GM23338 (cell line): ENCODE results near the gene PCA3. TPM values are rescaled to one million over a fixed set of nuclear protein-coding genes. Genes with fewer than 3 reads are reported as not detected.

Experiments used
- ATAC-seq: fragments of 200-7000 bp; cut with Tn5 transposase; 3 replicates; pipeline ENCODE4 v1.9.1; 2020
- DNase-seq: peaks from one replicate; pipeline ENCODE4 v3.0.0-alpha.2; 2015; ENCODE audit warnings: low spot score
- H2AFZ ChIP-seq: fragments of 200-600 bp; sonication (generic); 2 replicates; pipeline ENCODE4 v1.8.0; 2016; ENCODE audit warnings: antibody characterized with exemption, mild to moderate bottlenecking, moderate library complexity
- H3F3A ChIP-seq: fragments of 200-600 bp; sonication (generic); replicated peaks from 2 replicates; pipeline ENCODE4 v1.8.0; 2017; ENCODE audit warnings: antibody characterized with exemption, mixed run types, low read depth
- H3K27ac ChIP-seq: fragments of 200-600 bp; sonication (generic); 2 replicates; pipeline ENCODE4 v1.6.1; 2016; ENCODE audit warnings: low read depth
- H3K27me3 ChIP-seq: fragments of 200-600 bp; sonication (generic); 2 replicates; pipeline ENCODE4 v1.8.0; 2016; ENCODE audit warnings: mild to moderate bottlenecking, mixed run types, moderate library complexity; ENCODE audit not compliant: insufficient read depth
- H3K36me3 ChIP-seq: fragments of 200-600 bp; sonication (generic); 2 replicates; pipeline ENCODE4 v1.8.0; 2016; ENCODE audit warnings: mild to moderate bottlenecking; ENCODE audit not compliant: insufficient read depth
- H3K4me1 ChIP-seq: fragments of 200-600 bp; sonication (generic); 2 replicates; pipeline ENCODE4 v1.8.0; 2016; ENCODE audit warnings: mild to moderate bottlenecking, moderate library complexity; ENCODE audit not compliant: insufficient read depth
- H3K4me2 ChIP-seq: fragments of 200-600 bp; sonication (generic); 2 replicates; pipeline ENCODE4 v1.7.1; 2017; ENCODE audit warnings: mixed run types
- H3K4me3 ChIP-seq: fragments of 200-600 bp; sonication (generic); 2 replicates; pipeline ENCODE4 v1.6.1; 2016; ENCODE audit warnings: mixed run types
- H3K79me2 ChIP-seq: fragments of 200-600 bp; sonication (generic); replicated peaks from 2 replicates; pipeline ENCODE4 v1.8.0; 2017; ENCODE audit warnings: mild to moderate bottlenecking; ENCODE audit not compliant: insufficient read depth
- H3K9me2 ChIP-seq: fragments of 200-600 bp; sonication (generic); 2 replicates; pipeline ENCODE4 v1.8.0; 2017; ENCODE audit not compliant: insufficient read depth
- H4K20me1 ChIP-seq: fragments of 200-600 bp; sonication (generic); replicated peaks from 2 replicates; pipeline ENCODE4 v1.8.0; 2017; ENCODE audit warnings: mild to moderate bottlenecking; ENCODE audit not compliant: insufficient read depth
- H3K27ac Mint-ChIP-seq: 2 replicates; pipeline ENCODE4 v1.8.0; 2020; ENCODE audit warnings: inconsistent platforms, mild to moderate bottlenecking, moderate library complexity, mixed read lengths
- H3K27me3 Mint-ChIP-seq: 3 replicates; pipeline ENCODE4 v1.8.0; 2022; ENCODE audit warnings: low read depth, mild to moderate bottlenecking, moderate library complexity, mixed read lengths, inconsistent platforms; ENCODE audit not compliant: insufficient read depth, poor library complexity
- H3K36me3 Mint-ChIP-seq: 3 replicates; pipeline ENCODE4 v1.8.0; 2021; ENCODE audit warnings: low read depth, mild to moderate bottlenecking, inconsistent platforms, moderate library complexity, mixed read lengths
- H3K4me1 Mint-ChIP-seq: 3 replicates; pipeline ENCODE4 v1.8.0; 2020; ENCODE audit warnings: mild to moderate bottlenecking, inconsistent platforms, mixed read lengths
- H3K4me3 Mint-ChIP-seq: 3 replicates; pipeline ENCODE4 v1.8.0; 2021; ENCODE audit warnings: moderate library complexity, mild to moderate bottlenecking, inconsistent platforms, mixed read lengths
- H3K9me3 Mint-ChIP-seq: 3 replicates; pipeline ENCODE4 v1.8.0; 2020; ENCODE audit warnings: moderate library complexity, mild to moderate bottlenecking, inconsistent platforms, mixed read lengths
- CREB1 ChIP-seq: fragments of 250-450 bp; sonication (Bioruptor Pico); IDR thresholded peaks from 2 replicates; pipeline ENCODE4 v1.5.0; 2020; ENCODE audit warnings: low read depth, mild to moderate bottlenecking, moderate library complexity
- EZH2 ChIP-seq: fragments of 200-600 bp; sonication (generic); IDR thresholded peaks from one replicate; pipeline ENCODE4 v1.8.0; 2017; ENCODE audit warnings: antibody characterized with exemption, mild to moderate bottlenecking, low read depth; ENCODE audit not compliant: unreplicated experiment
- EZH2phosphoT487 ChIP-seq: fragments of 200-600 bp; sonication (generic); IDR thresholded peaks from one replicate; pipeline ENCODE4 v1.8.1; 2018; ENCODE audit warnings: antibody characterized with exemption; ENCODE audit not compliant: unreplicated experiment
- POLR2AphosphoS5 ChIP-seq: IDR thresholded peaks from 2 replicates; pipeline ENCODE4 v1.6.1; 2016; ENCODE audit warnings: antibody characterized with exemption, low read depth
- REST ChIP-seq: IDR thresholded peaks from one replicate; pipeline ENCODE4 v1.6.1; 2018; ENCODE audit warnings: antibody characterized with exemption; ENCODE audit not compliant: unreplicated experiment
- STAT1 ChIP-seq: IDR thresholded peaks from one replicate; pipeline ENCODE4 v1.6.1; 2016; ENCODE audit warnings: antibody characterized with exemption; ENCODE audit not compliant: unreplicated experiment
- ZNF331 ChIP-seq: fragments of 250-450 bp; sonication (Bioruptor Pico); IDR thresholded peaks from 2 replicates; pipeline ENCODE4 v1.5.0; 2020; ENCODE audit warnings: low read depth, mild to moderate bottlenecking, moderate library complexity
- ZNF462 ChIP-seq: fragments of 250-450 bp; sonication (Bioruptor Pico); IDR thresholded peaks from 2 replicates; pipeline ENCODE4 v1.5.0; 2020; ENCODE audit warnings: mild to moderate bottlenecking, moderate library complexity
- polyA plus RNA-seq: library from polyadenylated mRNA; unstranded; fragments of >200 nt; fragmentation: Nextera tagmentation; extraction: Ambion mirVana; gene quantifications from 2 replicates; pipeline ENCODE4 v1.2.1, GENCODE V29; 2016
- total RNA-seq: library from RNA; depleted of rRNA; stranded (reverse); fragments of >200 nt; shearing (Covaris generic); gene quantifications from 2 replicates; pipeline ENCODE4 v1.2.3, GENCODE V29; 2014
- TF ChIP-seq, protein P1 (sequence below), 2 experiments: fragments of 200-600 bp in 1 of 2; sonication (generic) in 1 of 2; conservative IDR thresholded peaks; 2 replicates each; pipeline versions ENCODE4 v1.5.1 to v1.6.1; 2016 to 2017; ENCODE audit warnings: antibody characterized with exemption in 2 of 2, low read depth in 2 of 2, mild to moderate bottlenecking in 2 of 2, moderate library complexity in 1 of 2

Gene PCA3
- total and polyA plus RNA-seq, 2 experiments from 2014 or later, result 0.28 to 0.76 TPM

- Histone ChIP-seq H3K4me1 (no peaks in the 10 kb centered on the region), H3F3A (no peaks in the 10 kb centered on the region), H3K4me3 (no peak overlapping the region), H3K9me2 (no peaks in the 10 kb centered on the region), H3K27me3 (no peaks in the 10 kb centered on the region), H3K79me2 (no peaks in the 10 kb centered on the region), H2AFZ (no peak overlapping the region), H3K36me3 (no peaks in the 10 kb centered on the region), H4K20me1 (no peaks in the 10 kb centered on the region), H3K27ac (no peak overlapping the region), H3K4me2 (no peak overlapping the region)
- Mint-ChIP-seq H3K4me1 (no peaks in the 10 kb centered on the region), H3K27me3 (peaks cover 8% of the 10 kb centered on the region), H3K36me3 (no peaks in the 10 kb centered on the region), H3K9me3 (no peaks in the 10 kb centered on the region), H3K4me3 (no peak overlapping the region), H3K27ac (no peak overlapping the region)
- TF ChIP-seq CREB1 (CRISPR knock-in tag) (no peak), EZH2 (no peak)
- TF ChIP-seq, protein P1, sequence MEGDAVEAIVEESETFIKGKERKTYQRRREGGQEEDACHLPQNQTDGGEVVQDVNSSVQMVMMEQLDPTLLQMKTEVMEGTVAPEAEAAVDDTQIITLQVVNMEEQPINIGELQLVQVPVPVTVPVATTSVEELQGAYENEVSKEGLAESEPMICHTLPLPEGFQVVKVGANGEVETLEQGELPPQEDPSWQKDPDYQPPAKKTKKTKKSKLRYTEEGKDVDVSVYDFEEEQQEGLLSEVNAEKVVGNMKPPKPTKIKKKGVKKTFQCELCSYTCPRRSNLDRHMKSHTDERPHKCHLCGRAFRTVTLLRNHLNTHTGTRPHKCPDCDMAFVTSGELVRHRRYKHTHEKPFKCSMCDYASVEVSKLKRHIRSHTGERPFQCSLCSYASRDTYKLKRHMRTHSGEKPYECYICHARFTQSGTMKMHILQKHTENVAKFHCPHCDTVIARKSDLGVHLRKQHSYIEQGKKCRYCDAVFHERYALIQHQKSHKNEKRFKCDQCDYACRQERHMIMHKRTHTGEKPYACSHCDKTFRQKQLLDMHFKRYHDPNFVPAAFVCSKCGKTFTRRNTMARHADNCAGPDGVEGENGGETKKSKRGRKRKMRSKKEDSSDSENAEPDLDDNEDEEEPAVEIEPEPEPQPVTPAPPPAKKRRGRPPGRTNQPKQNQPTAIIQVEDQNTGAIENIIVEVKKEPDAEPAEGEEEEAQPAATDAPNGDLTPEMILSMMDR (conservative IDR thresholded peaks at IDR 0.05; ENCODE audit: low read depth in 2 of 2), result no peak
- ATAC-seq (no peak), DNase-seq (no peak)
These were observed 33.4 kb upstream of the PCA3 start for GRCh38 chr9:76730801-76731200.

DNA sequence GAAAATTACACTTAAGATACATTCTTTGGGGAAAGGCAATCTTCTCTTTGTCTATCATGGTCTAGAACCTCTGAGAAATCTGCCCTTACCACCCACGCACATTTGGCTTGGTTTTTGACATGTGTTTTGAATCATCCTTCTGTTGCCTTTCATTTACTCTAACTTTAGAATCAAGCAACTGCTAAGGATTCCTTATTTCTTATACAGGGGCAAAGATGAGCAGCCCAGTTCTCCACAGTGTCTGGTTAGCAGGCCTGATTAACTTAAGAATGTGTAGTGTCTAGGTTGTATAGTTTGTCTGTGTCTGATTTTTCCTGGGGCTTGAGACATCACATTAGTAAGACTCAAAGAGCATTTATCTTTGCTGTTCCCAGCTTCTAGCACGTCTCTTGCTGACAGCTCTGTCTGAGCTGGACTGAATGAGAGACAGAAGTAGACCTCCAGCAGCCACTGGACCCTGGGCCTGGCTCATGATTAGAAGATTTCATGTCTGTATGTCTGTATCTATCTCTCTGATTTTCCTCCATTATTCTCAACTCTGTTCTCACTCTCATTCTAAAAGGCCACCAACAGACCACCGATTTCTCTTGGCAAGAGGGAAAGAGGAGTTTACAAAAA, 31.8 kb upstream of the PCA3 start:
- no peaks in the 10 kb centered on the region for H3K4me1 Mint-ChIP-seq
- Histone ChIP-seq H3K79me2 (no peaks in the 10 kb centered on the region), H3K4me1 (no peaks in the 10 kb centered on the region), H3K4me3 (no peak overlapping the region), H3K27ac (no peak overlapping the region), H2AFZ (no peak overlapping the region), H3F3A (no peaks in the 10 kb centered on the region), H3K9me2 (no peaks in the 10 kb centered on the region), H3K36me3 (no peaks in the 10 kb centered on the region), H4K20me1 (no peaks in the 10 kb centered on the region), H3K4me2 (no peak overlapping the region), H3K27me3 (no peaks in the 10 kb centered on the region)
- H3K36me3 Mint-ChIP-seq, result no peaks in the 10 kb centered on the region
- no peak for TF ChIP-seq EZH2phosphoT487
- TF ChIP-seq ZNF462 (CRISPR knock-in tag), result no peak
- no peak for TF ChIP-seq CREB1 (CRISPR knock-in tag)
- no peak for TF ChIP-seq ZNF331 (CRISPR knock-in tag)
- no peak for TF ChIP-seq STAT1
- TF ChIP-seq REST, result no peak
- TF ChIP-seq POLR2AphosphoS5, result no peak
- H3K27me3 Mint-ChIP-seq, result peaks cover 8% of the 10 kb centered on the region
- no peak overlapping the region for H3K27ac Mint-ChIP-seq
- no peak overlapping the region for H3K4me3 Mint-ChIP-seq
- no peaks in the 10 kb centered on the region for H3K9me3 Mint-ChIP-seq
- DNase-seq (no peak), ATAC-seq (no peak)
